HG03520 (cell line): ENCODE results near the gene NPC1.

Experiments
- ATAC-seq: cut with Tn5 transposase; IDR thresholded peaks from one replicate; pipeline ENCODE4 v1.9.1; 2021; ENCODE audit warnings: mild to moderate bottlenecking, moderate library complexity; ENCODE audit not compliant: unreplicated experiment

Gene NPC1

GRCh38 chr18:23550898-23551297, 35.4 kb downstream of the NPC1 start:
- ATAC-seq: no peak

- no peak for ATAC-seq
These were observed 37.6 kb downstream of the NPC1 start for GRCh38 chr18:23548719-23549118.

DNA sequence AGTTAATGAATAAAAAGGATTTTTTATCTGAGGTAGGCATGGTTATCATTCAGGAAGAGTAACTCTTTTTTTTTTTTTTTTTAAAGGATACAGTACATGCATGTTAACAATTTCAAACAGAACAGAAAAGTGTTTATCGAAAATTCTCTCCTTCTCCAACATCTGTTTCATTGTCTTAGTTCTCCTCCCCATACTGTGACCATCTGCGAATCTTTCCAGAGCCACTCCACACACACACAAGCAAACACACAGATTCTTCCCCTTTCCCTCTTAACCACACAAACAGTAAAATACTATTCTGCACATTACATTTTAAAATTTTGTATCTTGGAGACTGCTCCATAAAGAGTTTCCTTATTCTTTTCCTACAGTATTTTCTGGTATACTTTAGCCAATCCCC, 38.0 kb downstream of the NPC1 start:
- no peak for ATAC-seq

DNA sequence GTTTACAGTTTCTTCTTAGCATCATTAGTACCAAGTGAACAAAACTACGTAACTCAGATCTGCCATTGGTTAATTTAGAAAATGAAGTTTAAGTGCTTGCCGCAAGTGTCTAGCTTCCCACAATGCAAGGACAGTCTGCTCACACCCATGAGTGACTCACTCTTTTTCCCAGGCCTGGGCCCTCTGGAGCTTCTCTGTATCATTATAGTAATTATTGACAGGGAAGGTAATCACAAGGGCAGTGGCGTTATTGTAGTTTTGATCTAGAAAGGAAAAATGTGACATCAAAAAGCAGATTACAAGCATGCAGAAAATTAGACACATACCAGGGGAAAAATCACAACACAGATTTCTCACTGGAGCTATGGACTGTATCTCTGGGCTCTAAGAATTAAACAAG, 38.5 kb downstream of the NPC1 start:
- ATAC-seq: no peak

DNA sequence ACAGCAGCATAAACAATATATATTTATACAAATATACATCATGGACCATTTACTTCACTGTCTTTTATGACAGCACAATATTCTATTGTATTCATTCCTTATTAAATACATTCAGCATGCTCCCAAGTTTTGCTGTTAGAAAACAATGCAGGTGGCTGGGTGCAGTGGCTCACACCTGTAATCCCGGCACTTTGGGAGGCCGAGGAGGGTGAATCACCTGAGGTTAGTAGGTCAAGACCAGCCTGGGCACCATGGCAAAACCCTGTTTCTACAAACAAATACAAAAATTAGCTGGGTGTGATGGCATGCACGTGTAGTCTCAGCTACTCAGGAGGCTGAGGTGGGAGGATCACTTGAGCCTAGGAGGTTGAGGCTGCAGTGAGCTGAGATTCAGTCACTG, 39.0 kb downstream of the NPC1 start:
- no peak for ATAC-seq

DNA sequence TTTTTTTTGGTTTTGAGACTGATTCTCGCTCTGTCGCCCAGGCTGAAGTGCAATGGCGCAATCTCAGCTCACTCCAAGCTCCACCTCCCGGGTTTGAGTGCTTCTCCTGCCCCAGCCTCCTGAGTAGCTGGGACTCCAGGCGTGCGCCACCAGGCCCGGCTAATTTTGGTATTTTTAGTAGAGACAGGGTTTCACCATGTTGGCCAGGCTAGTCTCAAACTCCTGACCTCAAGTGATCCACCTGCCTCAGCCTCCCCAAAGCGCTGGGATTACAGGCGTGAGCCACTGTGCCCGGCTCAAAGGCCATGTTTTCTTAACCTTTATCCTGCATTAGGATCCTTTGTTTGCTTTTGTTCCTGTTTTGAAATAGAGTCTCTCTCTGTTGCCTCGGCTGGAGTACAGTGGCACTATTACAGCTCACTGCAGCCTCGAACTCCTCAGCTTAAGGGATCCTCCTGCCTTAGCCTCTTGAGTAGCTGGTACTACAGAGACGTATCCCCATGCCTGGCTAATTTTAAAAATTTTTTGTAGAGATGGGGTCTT, 41.0 kb downstream of the NPC1 start:
- no peak for ATAC-seq

DNA sequence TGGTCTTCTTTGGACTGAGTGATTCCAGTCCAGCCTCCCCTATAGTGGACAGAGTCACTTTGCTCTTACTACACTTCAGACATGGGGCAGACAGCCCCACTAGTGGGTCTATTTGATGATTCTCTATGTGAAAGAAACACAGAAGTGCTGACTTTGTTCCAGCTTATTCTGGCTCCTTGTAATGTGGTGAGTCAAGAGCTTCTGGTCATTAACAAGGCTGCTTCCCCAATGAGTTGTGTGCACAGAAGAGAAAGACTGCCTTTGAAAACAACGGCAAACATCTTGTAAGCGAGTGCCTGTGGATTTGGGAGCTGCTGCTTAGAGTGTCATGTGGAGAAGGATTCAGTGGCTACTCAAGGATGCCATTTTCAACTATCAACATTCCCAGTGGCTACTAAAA, 43.8 kb downstream of the NPC1 start:
- no peak for ATAC-seq

- no peak for ATAC-seq
These were observed 44.8 kb downstream of the NPC1 start for GRCh38 chr18:23541349-23542093.

DNA sequence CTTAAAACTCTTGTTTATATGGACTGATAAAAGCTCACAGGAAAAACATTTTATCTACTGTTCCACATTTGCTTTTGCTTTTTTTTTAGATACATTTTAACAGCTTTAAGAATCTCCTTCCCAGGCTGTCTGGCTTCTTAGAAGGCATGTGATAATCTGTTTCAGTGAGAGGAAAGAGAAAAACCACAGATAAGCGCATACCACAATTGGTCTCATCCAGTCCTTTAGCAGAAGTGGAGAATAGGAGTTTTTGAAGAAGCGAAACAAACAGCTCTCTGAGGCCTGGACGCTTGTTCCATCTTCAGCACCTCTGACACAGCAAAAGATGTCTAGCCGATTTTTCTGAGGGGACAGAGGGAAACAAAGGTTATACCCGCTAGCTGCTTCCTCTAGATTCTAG, 45.4 kb downstream of the NPC1 start:
- no peak for ATAC-seq

GRCh38 chr18:23539911-23540525, 46.3 kb downstream of the NPC1 start:
- ATAC-seq: no peak

- no peak for ATAC-seq
These were observed 47.0 kb downstream of the NPC1 start for GRCh38 chr18:23539296-23539695.

GRCh38 chr18:23538870-23539269, 47.4 kb downstream of the NPC1 start:
- no peak for ATAC-seq

GRCh38 chr18:23538001-23538400, 48.3 kb downstream of the NPC1 start:
- ATAC-seq: no peak

DNA sequence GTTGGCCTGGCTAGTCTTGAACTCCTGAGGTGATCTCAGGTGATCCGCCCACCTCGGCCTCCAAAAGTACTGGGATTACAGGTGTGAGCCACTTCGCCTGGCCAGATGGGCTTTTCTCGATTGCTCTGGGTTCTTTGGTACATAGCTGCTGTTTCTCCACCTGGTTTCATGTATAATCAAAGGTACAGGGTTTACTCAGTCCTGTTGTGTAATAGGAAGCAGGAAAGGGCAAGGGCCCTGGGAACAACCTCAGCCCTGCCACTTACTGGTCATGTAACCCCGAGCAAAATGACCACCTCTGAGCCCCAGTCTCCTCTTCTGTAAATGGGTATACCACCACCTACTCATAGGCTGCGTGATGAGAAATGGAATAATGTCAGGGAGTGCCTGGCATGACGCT, 49.0 kb downstream of the NPC1 start:
- no peak for ATAC-seq

- no peak for ATAC-seq
These were observed 50.1 kb downstream of the NPC1 start for GRCh38 chr18:23536204-23536603.

- no peak for ATAC-seq
These were observed 52.0 kb downstream of the NPC1 start for GRCh38 chr18:23534276-23534675.

DNA sequence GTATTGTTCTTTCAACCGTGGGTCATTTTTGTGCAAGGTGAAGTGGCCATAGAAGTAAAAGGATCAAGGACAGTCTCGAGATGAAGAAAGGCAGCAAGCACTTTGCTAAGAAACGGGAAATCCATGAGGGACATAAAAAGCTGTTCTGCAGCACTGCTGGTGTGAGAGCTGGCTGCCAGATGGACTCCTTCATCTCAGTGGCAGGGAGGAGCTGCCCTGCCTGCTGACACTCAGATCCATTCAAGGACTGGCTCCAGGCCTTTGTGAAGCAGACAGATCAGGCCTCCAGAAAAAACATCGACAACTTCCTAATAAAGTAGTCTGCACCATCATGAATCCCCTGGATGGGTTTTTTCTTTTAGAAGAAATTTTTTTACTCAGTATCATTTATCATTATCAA, 53.5 kb downstream of the NPC1 start:
- ATAC-seq: no peak

DNA sequence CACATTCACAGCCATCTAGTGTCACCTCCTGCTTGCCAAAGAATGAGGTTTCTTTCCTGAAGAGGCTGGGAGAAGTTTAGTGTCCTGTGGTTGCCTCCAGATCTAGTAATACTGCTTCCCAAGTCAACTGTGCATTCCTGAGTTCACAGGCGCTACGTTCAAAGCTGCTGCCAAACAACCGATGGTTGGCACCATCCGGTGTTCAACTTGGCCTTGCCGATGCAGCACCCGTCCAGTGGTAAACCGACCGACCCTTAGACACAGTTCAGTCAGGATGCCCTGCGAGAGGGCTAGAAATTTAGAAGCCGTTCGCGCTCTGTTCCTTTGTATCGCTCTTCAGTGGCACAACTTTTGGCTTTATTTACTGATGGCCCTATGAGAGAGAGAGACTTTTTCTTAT, 54.4 kb downstream of the NPC1 start:
- no peak for ATAC-seq

GRCh38 chr18:23530195-23530594, 56.1 kb downstream of the NPC1 start:
- no peak for ATAC-seq

DNA sequence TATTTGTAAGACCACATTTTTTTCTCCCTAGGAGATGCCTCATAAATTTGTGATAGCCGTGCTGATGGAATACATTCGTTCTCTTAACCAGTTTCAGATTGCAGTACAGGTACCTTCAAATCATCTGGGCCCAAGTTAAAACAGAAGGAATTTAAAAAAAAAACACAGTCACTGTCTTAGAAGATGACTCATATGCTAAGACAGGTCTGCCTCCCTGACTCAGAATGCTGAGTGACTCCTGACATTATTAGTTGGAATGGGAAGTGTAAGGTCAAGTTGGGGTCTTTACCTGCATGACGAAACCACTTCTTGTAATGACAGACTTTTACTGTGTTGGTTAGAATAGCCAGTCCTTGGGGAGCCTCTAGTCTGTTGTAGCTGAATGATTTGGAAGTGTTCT, 56.7 kb downstream of the NPC1 start:
- no peak for ATAC-seq

DNA sequence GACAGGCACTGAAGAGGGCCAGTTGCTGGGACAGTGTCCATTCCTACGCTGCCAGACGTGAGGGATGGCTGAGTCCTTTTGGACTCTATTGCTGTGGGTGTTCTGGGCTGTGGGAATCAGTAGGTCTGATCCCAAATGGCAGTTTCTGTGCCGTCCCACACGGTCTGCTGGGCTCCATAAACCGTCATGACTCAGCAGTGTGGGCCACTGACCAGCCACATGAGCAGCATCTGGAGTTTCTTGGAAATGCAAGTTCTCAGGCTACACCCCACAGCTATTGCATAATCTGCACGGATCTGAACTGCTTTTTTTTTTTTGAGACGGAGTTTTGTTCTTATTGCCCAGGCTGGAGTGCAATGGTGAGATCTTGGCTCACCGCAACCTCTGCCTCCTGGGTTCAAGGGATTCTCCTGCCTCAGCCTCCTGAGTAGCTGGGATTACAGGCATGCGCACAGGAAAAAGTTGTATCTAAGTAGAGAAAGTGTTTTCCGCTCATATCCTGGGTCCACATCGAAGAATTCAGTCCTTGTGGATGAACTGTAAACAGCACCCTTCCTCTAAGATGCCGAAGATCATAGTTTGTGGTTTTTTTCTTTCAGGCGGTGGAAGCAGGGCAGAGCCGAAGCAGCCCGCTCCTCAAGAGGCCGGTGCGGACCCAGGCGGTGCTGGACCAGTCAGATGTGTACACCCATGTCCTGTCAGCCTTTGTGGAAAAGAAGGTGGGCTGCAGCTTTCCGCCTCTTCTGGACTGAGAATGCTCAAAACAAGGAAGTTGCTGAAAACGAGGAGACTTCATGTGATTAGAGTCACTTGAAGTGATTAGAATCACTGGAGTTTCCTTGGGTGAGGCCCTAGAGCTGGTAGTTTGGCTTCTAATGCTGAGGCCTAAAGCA, 57.5 kb downstream of the NPC1 start:
- no peak for ATAC-seq
